Renal cortical epithelial cell (primary cell): ENCODE results near the gene CLBA1. TPM values are rescaled to one million over a fixed set of nuclear protein-coding genes. Genes with fewer than 3 reads are reported as not detected.
"Not testable (repeated sequence)": the region's sequence is repeated elsewhere in the genome, so short reads cannot be mapped to it uniquely, and the experiment has no call there.

ENCODE experiments used
- DNase-seq: peaks from one replicate; pipeline ENCODE4 v3.0.0-alpha.2; 2011; ENCODE audit warnings: low read depth
- total RNA-seq: library from RNA; depleted of rRNA; stranded (reverse); fragments of >200 nt; gene quantifications from 2 replicates; pipeline ENCODE4 v1.2.3, GENCODE V29; 2014

CLBA1 gene
- total RNA-seq, 1 donor from 2014 or later, result 17.8 TPM

DNA sequence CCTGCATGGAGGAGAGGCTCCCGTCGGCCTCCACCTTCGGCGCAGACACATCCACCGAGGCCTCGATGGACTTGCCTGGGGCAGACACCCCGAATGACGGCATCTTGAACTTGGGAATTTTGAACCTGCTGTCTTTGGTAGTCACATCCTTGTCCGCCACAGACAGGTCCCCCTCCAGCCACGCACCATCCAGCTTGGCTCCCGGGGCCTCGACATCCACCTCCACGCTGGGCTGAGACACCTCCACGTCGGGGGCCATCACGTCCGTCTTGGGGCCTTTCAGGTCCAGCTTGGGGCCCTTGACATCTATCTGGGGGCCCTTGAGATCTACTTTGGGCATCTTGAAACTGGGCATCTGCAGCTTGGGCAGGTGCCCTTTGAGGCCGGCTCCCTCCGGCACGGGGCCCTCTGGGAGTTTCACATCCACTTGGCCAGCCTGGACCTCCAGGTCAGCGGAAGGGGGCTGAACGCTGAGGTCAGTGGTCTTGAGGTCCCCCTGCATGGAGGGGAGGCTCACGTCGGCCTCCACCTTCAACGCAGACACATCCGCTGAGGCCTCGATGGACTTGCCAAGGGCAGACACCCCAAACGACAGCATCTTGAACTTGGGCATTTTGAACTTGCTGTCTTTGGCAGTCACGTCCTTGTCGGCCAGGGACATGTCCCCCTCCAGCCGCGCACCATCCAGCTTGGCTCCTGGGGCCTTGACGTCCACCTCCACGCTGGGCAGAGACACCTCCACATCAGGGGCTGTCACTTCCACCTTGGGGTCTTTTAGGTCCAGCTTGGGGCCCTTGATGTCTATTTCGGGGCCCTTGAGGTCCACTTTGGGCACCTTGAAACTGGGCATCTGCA, 37.5 kb upstream of the CLBA1 start:
- not testable (repeated sequence) for DNase-seq

DNA sequence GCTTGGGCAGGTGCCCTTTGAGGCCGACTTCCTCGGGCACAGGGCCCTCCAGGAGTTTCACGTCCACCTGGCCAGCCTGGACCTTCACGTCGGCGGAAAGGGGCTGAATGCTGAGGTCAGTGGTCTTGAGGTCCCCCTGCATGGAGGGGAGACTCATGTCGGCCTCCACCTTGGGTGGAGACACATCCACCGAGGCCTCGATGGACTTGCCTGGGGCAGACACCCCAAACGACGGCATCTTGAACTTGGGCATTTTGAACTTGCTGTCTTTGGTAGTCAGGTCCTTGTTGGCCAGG, 36.9 kb upstream of the CLBA1 start:
- DNase-seq, result no peak

DNA sequence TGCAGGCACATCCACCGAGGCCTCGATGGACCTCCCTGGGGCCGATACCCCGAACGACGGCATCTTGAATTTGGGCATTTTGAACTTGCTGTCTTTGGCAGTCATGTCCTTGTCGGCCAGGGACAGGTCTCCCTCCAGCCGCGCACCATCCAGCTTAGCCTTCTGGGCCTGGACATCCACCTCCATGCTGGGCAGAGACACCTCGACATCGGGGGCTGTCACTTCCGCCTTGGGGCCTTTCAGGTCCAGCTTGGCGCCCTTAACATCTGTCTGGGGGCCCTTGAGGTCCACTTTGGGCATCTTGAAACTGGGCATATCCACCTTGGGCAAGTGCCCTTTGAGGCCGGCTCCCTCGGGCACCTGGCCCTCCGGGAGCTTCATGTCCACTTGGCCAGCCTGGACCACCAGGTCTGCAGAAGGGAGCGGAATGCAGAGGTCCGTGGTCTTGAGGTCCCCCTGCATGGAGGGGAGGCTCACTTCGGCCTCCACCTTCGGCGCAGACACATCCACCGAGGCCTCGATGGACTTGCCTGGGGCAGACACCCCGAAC, 36.1 kb upstream of the CLBA1 start:
- DNase-seq, result not testable (repeated sequence)

DNA sequence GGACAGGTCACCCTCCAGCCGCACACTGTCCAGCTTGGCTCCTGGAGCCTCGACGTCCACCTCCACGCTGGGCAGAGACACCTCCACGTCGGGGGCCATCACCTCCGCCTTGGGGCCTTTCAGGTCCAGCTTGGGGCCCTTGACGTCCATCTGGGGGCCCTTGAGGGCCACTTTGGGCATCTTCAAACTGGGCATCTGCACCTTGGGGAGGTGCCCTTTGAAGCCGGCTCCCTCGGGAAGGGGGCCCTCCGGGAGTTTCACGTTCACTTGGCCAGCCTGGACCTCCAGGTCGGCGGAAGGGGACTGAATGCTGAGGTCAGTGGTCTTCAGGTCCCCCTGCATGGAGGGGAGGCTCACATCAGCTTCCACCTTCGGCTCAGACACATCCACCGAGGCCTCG, 35.6 kb upstream of the CLBA1 start:
- no peak for DNase-seq

DNA sequence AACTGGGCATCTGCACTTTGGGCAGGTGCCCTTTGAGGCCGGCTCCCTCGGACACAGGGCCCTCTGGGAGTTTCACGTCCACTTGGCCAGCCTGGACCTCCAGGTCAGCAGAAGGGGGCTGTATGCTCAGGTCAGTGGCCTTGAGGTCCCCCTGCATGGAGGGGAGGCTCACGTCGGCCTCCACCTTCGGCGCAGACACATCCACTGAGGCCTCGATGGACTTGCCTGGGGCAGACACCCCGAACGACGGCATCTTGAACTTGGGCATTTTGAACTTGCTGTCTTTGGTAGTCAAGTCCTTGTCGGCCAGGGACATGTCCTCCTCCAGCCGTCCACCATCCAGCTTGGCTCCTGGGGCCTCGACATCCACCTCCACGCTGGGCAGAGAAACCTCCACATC, 34.9 kb upstream of the CLBA1 start:
- not testable (repeated sequence) for DNase-seq

DNA sequence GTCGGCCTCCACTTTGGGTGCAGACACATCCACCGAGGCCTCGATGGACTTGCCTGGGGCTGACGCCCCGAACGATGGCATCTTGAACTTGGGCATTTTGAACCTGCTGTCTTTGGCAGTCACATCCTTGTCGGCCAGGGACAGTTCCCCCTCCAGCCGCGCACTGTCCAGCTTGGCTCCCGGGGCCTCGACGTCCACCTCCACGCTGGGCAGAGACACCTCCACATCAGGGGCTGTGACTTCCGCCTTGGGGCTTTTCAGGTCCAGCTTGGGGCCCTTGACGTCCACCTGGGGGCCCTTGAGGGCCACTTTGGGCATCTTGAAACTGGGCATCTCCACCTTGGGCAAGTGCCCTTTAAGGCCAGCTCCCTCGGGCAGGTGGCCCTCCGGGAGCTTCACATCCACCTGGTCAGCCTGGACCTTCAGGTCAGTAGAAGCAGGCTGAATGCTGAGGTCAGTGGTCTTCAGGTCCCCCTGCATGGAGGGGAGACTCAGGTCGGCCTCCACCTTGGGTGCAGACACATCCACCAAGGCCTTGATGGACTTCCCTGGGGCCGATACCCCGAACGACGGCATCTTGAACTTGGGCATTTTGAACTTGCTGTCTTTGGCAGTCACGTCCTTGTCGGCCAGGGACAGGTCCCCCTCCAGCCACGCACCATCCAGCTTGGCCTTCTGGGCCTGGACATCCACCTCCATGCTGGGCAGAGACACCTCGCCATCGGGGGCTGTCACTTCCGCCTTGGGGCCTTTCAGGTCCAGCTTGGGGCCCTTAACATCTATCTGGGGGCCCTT, 33.5 kb upstream of the CLBA1 start:
- DNase-seq, result not testable (repeated sequence)

DNA sequence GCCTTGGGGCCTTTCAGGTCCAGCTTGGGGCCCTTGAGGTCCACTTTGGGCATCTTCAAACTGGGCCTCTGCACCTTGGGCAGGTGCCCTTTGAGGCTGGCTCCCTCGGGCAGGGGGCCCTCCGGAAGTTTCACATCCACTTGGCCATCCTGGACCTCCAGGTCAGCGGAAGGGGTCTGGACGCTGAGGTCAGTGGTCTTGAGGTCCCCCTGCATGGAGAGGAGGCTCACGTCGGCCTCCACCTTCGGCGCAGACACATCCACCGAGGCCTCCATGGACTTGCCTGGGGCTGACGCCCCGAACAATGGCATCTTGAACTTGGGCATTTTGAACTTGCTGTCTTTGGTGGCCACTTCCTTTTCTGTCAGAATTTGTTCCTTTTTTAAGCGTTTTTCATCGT, 32.5 kb upstream of the CLBA1 start:
- DNase-seq, result no peak

DNA sequence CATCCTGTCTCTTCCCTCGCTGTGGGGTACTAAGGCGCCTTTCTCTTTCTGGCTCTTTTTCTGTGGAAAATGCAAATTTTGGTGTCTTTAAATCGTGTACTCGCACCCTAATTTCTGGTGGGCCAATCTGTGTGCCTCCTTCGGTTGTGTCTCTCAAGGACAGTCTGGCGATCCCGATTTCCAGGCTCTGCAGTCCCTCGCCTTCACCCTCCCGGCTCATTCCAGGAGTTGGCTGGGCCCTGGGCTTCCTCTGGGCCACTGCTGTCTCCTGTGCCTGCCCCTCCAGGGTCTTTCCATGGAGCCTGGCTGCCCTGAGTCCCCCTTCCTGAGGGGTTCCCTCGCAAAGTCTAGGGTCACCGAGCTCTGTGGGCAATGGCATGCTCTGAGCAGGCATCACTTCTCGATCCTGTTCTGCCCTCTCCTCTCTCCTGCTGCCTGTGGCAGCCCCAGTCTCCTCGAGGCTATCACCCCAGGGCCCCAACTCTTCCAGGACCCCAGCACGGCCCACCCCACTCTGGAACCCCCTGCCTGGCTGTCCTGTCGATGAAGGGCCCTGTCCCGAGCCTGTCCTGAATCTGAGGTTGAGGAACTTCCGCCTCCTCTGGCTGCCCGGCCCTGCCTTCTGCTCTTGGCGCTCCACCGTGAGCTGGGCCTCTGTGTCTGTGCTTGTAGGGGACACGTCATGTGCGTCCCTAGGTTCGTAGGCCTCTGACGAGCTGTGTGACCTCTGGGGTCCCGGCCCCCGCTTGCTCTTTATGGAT, 31.5 kb upstream of the CLBA1 start:
- DNase-seq, result no peak

DNA sequence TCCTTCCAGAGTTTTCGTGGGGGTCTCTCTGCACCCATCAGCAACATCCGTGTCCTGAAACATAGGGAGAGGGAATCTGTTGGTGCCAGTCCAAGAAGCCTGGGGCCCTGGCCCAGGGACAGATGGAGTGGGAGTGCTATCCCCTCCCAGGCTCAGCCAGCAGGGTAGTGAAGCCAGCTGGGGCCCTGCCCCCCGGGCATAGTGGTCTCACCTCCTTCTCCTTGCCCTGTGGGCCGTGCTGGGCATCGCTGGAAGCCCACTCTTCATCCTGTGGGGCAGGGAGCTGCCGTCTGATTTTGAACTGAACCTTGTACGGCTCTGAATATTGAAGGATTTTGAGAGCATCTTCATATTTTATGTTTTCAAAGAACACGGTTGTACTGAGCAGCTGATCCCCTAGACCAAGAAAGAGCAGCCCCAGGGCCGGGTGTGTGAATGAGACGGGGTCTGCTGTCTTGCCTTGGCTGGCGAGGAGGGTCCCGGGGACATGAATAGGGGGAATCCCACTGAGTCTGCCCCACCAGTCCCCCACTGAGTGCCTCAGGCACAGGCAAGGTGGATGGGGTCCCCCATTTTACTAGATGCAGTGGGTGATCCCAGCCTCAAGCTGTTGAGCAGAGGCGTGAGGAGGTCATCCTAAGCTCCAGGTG, 30.7 kb upstream of the CLBA1 start:
- DNase-seq, result no peak

DNA sequence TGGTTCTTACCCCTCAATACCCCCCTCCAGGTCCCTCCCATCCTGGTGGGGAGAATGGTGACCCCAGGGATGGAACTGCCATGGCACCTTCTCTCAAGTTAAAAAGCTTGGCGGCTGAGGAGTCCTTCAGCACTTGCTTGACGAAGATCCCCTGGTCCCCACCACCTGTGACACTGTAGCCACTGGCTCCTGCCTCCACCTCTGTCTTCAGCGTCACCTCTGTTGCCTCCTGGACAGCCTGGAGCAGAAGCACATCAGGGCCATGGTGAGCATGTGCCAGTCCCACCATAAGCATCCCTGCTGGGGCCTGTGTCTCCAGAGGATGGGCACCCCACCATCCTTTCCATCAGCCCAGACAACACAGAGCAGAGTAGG, 30.2 kb upstream of the CLBA1 start:
- no peak for DNase-seq

DNA sequence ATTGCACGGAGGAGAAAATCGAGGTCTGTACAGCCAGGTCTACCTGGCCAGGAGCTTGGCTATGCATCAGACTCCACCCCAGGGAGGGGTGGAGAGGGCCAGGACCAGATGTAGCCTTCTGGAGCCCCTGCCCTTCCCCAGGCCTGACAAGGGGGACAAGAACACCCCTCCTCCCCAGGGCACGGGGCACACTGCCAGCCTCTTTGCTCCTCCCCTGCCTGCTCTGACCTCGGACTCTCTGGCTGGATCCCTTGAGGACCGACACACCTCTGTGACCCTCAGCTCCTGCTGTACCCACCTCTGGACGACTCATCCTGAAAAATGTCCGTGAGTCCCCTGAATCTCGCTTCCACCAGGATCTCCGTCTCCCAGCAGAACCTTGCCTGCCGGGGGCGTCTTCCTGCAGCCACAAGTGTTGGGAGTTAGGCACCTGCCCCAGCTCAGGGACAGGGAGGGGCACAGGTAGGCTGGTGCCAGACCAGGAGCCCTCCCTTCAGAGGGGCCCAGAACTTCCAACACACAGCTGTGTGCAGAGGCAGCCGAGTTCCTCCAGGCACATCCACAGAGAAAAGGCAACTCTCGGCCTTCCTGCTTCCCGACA, 29.2 kb upstream of the CLBA1 start:
- DNase-seq, result no peak

DNA sequence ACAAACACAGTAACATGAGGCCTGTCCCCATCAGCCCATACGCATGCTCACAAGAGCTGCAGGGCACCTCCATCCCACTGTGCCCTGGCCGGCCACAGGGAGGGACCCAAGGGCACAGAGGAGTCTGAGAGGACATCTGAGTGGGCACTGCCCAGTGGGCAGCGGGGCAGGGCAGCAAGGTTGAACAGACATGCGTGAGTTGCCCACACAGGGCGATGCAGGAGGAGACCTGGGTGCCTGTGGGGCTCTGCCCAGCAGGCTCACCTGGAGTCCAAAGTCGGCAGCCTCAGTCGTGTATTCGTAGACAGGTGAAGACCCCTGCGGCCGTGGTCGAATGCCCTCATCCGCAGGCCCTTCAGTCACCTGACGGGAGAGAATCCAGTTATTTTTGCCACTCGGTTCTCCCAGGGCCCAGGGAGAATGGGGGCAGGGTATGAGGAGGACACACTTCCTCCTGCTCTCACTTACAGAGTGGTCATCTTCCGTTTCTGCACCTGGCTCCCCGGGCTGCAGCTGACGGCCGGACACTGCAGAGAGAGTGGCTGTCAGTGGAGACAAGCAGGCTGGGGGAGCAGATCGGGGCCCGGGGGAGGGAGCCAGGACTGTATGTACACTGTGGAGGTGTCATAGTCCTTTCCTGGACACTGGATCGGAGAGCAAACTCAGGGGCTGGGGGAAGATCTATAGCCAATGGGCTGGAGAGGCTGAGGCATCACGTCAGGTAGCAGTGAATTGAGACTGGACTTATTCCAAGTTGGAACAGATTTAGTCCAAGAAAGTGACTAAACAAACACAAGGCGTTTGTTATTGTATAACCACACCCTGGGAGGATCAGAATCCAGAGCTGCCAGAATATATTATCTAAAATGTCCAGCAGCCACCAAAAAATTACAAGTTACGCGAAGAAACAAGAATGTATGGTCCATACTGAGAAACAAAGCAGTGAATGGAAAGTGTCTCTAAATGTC, 28.2 kb upstream of the CLBA1 start:
- peak; percentile 17 for DNase-seq

DNA sequence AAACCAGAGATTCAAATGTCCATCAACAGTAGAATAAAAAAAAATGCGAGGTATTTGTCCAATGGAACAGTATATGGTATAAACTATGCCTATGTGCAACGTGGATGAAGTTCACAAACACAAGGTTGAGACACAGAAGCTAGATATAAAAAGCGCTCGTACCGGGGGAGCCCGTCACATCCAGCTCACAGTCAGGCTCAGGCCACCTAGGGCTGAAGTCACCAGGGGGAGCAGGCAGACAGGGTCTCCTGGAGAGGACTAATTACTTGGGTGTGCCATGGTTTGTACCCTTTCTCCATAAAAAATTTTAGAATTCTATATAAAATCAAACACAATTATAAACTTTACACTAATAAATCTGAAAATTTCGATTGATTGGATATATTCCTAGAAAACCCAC, 21.0 kb upstream of the CLBA1 start:
- DNase-seq, result no peak

DNA sequence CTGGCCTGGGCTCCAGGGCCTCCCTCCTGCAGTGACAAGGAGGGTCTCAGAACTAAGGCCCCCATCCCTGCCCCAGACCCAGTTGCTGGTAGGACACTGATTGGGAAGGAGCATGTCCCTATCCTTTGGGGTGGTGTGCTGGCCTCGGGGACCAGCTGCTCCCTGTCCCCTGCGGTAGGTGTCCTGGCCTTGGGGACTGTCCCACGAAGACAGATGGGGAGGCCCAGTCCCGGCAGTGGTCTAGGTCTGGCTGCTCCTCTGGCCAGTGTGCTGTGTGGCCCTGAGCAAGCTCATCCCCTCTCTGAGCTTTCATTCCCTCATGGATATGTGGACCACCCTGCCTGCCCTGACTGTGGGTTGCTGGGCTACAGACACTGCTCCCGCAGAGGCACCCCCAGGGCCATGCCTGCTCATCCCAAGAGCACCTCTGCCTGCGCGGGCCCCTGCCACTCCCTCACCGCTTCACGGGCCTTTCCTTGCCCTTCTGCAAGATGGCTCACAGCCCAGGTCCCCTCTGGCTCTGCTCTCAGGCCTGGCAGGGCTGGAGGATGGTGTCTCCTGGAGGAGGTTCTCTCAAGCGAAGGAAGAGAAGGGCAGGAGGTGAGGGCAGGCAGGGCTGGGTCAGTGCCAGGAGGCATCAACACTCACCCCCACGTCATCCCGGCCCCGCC, 19.9 kb upstream of the CLBA1 start:
- DNase-seq, result no peak

DNA sequence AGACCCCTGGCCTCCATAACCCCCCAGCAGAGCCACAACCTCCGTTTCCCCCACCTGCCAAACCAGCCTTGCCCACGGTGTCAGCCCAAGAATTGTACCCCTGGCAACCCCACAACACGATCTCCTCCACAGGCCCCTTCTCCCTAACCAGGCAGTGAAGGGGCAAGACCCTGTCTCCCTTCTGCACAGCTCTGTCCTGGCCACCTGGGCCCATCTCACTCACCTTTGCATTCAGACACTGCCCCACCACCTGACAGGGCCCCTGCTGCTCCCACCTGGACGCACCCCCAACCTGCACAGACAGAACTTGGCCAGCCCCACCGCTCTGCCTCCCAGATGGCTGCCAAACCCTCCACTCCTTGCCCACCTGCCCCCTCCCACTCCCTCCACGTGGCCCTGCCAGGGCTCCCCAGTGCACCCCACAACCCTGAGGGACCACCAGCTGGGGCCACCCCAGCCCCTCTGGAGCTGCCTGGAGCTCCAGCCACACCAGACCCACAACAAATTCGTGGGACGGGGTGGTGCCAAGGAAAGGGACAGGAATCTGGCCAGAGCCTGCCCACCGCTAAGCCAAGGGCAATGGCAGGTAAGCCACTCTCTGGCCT, 19.2 kb upstream of the CLBA1 start:
- DNase-seq, result no peak

DNA sequence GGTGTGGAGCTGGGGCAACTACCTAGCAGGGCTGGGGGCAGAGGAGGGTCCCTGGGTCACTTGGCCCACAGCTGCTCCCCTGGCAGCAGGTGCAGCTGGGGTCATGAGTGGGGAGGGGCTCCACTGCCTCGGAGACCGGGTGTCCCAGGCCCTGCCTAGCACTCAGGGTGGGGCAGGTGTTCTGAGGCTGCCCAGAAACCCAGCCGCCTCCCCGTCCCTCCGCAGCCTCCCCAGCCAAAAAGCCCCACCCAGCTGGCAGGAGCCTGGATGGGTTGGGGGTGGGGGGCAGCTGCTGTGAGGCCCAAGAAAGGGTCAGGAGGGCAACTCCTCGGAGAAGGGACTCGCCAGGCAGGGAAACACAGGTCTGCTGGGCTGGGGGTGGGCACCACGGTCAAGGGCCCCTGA, 18.6 kb upstream of the CLBA1 start:
- no peak for DNase-seq

DNA sequence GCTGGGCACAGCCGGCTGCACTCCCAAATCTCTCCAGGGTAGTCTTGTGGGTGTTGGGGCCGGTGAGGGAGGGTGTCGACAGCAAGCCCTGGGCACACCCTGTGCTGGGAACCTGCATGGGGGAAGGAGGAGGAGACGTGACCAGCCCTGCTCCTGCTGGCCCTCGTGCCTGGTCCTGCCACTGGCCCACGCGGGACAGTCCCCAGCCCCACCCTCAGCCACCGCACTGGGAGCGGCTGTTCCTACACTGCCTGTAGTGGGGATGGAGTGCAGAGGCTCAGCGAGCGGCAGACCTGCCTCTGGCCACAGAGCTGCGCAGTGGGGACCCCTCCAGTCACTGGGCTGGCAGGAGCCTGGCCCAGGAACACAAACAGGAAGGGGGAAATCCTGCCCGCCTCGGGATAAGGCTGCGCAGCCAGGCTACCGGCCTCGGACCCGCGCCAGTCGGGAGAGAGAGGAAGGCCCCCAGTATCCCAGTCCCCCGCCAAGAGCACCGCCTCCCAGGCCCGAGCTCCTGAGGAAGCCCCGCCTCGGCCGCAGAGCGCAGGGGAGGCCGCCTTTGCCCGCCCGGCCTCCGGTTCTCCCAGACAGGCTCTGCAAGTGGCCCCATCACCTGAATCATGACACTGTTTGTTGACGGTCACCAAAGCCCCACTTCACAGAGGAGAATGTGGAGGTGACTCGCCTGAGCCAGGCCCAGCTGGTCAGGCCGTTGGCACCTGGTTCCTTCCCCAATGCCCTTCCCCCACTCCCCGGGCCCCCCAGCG, 18.0 kb upstream of the CLBA1 start:
- DNase-seq, result peak; percentile 45

DNA sequence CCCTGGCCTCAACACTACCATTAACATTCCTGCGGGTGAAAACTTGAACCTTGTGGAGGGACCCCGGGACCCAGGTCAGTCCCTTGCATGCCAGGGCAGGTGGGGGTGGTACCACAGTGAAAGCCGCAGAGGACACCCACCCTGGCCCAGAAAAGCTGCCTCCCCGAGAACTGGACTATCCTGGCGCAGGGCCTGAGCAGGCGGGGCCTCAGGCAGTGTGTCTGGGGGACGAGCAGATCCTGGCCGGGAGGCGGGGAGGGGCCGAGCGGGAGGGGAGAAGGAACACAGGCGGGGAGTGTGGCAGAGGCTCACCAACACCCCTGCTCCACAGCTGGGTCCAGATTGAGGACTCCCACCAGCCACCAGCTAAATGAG, 17.4 kb upstream of the CLBA1 start:
- DNase-seq, result peak; percentile 78
